Hepatocyte (in vitro differentiated cells): Measurements from ENCODE around the gene NDUFAF8. TPM values are rescaled to one million over a fixed set of nuclear protein-coding genes. Genes with fewer than 3 reads are reported as not detected.
A peak's percentile ranks its signal among the peaks of the same experiment; 100 is the strongest.

Experiments used
- DNase-seq: peaks from one replicate; pipeline ENCODE4 v3.0.0-alpha.2; 2016; ENCODE audit warnings: low spot score
- H2AFZ ChIP-seq: fragments of 200-600 bp; sonication (generic); 2 replicates; pipeline ENCODE4 v1.6.0; 2016; ENCODE audit warnings: antibody characterized with exemption, mild to moderate bottlenecking
- H3K27ac ChIP-seq: fragments of 200-600 bp; sonication (generic); 2 replicates; pipeline ENCODE4 v1.5.1; 2016; ENCODE audit warnings: mild to moderate bottlenecking
- H3K27me3 ChIP-seq: fragments of 200-600 bp; sonication (generic); 2 replicates; pipeline ENCODE4 v1.6.1; 2016
- H3K36me3 ChIP-seq: fragments of 200-600 bp; sonication (generic); replicated peaks from 2 replicates; pipeline ENCODE4 v1.5.1; 2016; ENCODE audit warnings: low read depth; ENCODE audit not compliant: insufficient read depth
- H3K4me1 ChIP-seq: fragments of 200-600 bp; sonication (generic); 2 replicates; pipeline ENCODE4 v1.5.1; 2016; ENCODE audit warnings: mild to moderate bottlenecking, moderate library complexity; ENCODE audit not compliant: insufficient read depth
- H3K4me2 ChIP-seq: fragments of 200-600 bp; sonication (generic); 2 replicates; pipeline ENCODE4 v1.6.0; 2016
- H3K4me3 ChIP-seq: fragments of 200-600 bp; sonication (generic); 2 replicates; pipeline ENCODE4 v1.5.1; 2016; ENCODE audit warnings: mild to moderate bottlenecking
- H3K79me2 ChIP-seq: fragments of 200-600 bp; sonication (generic); 2 replicates; pipeline ENCODE4 v1.6.0; 2017; ENCODE audit warnings: mild to moderate bottlenecking
- H3K9me2 ChIP-seq: fragments of 200-600 bp; sonication (generic); replicated peaks from 2 replicates; pipeline ENCODE4 v1.6.0; 2017; ENCODE audit warnings: mild to moderate bottlenecking; ENCODE audit not compliant: insufficient read depth
- H3K9me3 ChIP-seq: fragments of 200-600 bp; sonication (generic); 2 replicates; pipeline ENCODE4 v1.5.1; 2016; ENCODE audit warnings: low read depth, mild to moderate bottlenecking
- H4K20me1 ChIP-seq: fragments of 200-600 bp; sonication (generic); 2 replicates; pipeline ENCODE4 v1.6.0; 2016; ENCODE audit warnings: mild to moderate bottlenecking; ENCODE audit not compliant: insufficient read depth, poor library complexity, severe bottlenecking
- EZH2 ChIP-seq: fragments of 200-600 bp; sonication (generic); IDR thresholded peaks from 2 replicates; pipeline ENCODE4 v1.6.1; 2016; ENCODE audit warnings: antibody characterized with exemption, mild to moderate bottlenecking, borderline replicate concordance
- EZH2phosphoT487 ChIP-seq: fragments of 200-600 bp; sonication (generic); IDR thresholded peaks from one replicate; pipeline ENCODE4 v1.6.1; 2018; ENCODE audit warnings: antibody characterized with exemption, mild to moderate bottlenecking, low read depth, moderate library complexity; ENCODE audit not compliant: unreplicated experiment, severe bottlenecking
- WGBS: methylation state at CpG from one replicate; pipeline ENCODE4 v1.1.6; 2016; ENCODE audit warnings: low lambda C conversion rate; ENCODE audit errors: missing lambda C conversion rate; 5-methylcytosine and 5-hydroxymethylcytosine counted together
- polyA plus RNA-seq: library from polyadenylated mRNA; unstranded; fragments of >200 nt; fragmentation: Nextera tagmentation; extraction: Ambion mirVana; gene quantifications from 2 replicates; pipeline ENCODE4 v1.2.1, GENCODE V29; 2016
- total RNA-seq: library from RNA; depleted of rRNA; stranded (reverse); fragments of >200 nt; gene quantifications from 2 replicates; pipeline ENCODE4 v1.2.3, GENCODE V29; 2014
- TF ChIP-seq, protein P1 (sequence below): fragments of 200-600 bp; sonication (generic); IDR thresholded peaks from 2 replicates; pipeline ENCODE4 v1.5.1; 2016; ENCODE audit warnings: antibody characterized with exemption, mild to moderate bottlenecking; ENCODE audit not compliant: poor library complexity

Gene NDUFAF8
- total and polyA plus RNA-seq, 2 experiments from 2014 or later = 25.8 to 99.8 TPM

DNA sequence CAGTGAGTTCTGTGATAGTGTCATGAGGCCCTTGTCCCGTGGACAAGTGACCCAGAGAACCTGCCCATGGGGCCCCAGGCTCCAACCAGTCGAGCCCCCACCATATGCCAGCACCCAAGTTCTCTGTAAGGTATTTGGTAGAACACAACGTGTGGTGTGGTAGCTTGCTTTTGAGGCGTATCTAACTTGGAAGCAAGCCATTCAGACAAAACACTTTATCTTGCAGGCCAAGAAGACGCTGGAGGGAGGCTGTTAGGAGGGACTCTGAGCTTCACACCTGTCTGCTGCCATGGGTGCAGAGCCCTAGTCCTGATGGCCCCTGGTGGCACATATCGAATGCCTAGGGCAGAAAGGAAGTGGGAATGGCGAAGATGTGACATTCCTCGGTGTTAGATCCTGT is 1.6 kb downstream of the NDUFAF8 start:
- 87% methylated on average over 8 of the region's 8 CpGs for WGBS
- no peak overlapping the region for H3K4me3 ChIP-seq
- no peaks in the 10 kb centered on the region for H3K9me2 ChIP-seq
- peaks cover 13% of the 10 kb centered on the region for H3K4me1 ChIP-seq
- H2AFZ ChIP-seq = no peak overlapping the region
- no peaks in the 10 kb centered on the region for H4K20me1 ChIP-seq
- H3K79me2 ChIP-seq = peaks cover 31% of the 10 kb centered on the region
- H3K27ac ChIP-seq = no peak overlapping the region
- no peak for DNase-seq
- no peaks in the 10 kb centered on the region for H3K36me3 ChIP-seq
- no peak for TF ChIP-seq EZH2
- TF ChIP-seq EZH2phosphoT487 = no peak
- TF ChIP-seq, protein P1, sequence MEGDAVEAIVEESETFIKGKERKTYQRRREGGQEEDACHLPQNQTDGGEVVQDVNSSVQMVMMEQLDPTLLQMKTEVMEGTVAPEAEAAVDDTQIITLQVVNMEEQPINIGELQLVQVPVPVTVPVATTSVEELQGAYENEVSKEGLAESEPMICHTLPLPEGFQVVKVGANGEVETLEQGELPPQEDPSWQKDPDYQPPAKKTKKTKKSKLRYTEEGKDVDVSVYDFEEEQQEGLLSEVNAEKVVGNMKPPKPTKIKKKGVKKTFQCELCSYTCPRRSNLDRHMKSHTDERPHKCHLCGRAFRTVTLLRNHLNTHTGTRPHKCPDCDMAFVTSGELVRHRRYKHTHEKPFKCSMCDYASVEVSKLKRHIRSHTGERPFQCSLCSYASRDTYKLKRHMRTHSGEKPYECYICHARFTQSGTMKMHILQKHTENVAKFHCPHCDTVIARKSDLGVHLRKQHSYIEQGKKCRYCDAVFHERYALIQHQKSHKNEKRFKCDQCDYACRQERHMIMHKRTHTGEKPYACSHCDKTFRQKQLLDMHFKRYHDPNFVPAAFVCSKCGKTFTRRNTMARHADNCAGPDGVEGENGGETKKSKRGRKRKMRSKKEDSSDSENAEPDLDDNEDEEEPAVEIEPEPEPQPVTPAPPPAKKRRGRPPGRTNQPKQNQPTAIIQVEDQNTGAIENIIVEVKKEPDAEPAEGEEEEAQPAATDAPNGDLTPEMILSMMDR = no peak
- peak overlapping the region; percentile 83 for H3K4me2 ChIP-seq
- H3K27me3 ChIP-seq = no peaks in the 10 kb centered on the region
- no peaks in the 10 kb centered on the region for H3K9me3 ChIP-seq

DNA sequence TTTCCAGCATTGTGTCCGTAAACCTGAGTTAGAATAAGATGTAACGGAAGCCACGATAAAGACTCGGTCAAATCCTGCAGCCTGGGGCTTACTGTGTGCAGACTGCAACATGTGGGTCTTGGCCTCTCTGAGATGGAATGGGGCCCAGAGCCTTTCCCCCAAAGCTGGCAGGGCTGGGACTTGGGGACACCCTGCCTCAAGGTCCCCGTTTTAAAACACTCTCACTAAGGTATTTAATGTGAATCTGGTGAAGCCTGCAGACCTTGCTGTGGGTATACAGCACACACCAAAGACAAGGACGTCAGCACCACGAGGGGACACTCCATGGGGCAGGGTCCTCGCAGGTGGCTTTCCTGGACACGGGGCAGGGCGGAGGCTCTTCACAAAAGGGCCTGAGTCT is 2.1 kb downstream of the NDUFAF8 start:
- Histone ChIP-seq H3K36me3 (no peaks in the 10 kb centered on the region), H4K20me1 (no peaks in the 10 kb centered on the region), H3K4me3 (no peak overlapping the region), H3K4me2 (no peak overlapping the region), H3K27me3 (no peaks in the 10 kb centered on the region), H3K4me1 (peaks cover 11% of the 10 kb centered on the region), H3K27ac (no peak overlapping the region), H3K79me2 (peaks cover 31% of the 10 kb centered on the region), H2AFZ (no peak overlapping the region), H3K9me3 (no peaks in the 10 kb centered on the region), H3K9me2 (no peaks in the 10 kb centered on the region)
- no peak for DNase-seq
- TF ChIP-seq, protein P1 = no peak
- TF ChIP-seq EZH2 (no peak), EZH2phosphoT487 (no peak)
- WGBS = 94% methylated on average over 10 of the region's 10 CpGs

DNA sequence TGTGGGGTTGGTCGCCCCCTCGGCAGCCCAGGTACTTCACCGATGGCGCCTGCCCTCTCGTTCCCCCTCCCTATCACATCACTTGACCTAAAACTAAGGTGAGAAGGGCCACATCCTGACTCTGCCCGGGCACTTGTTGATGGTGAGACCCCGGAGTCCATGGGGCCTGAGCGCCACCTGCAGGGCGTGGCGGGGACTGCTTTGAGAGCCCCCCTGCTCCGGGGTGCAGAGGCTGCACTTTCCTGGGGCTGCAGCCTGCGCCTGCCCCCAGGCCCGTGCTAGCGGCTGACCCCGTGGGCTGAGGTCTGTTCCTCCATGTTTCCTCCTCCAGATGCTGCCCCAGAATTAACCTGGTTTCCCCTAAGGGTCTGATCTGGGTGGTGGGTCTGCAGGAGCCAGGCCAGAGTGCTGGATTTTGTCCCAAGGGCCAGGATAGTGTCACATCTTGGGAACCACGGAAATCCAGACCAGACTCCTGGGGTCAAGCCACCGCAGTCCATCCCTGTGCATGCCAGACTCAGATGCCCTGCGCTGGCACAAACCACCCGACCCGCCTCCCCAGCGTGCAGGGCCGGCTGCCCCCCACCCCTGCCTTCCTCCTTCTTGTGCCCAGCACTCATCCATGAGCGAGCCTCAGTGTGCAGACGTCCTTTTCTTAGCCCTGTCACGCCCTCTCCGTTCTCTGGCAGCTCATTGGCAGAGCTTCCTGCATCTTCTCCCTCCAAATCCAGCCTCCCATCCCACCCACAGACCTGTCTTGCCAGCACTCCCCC is 2.7 kb downstream of the NDUFAF8 start:
- Histone ChIP-seq H3K79me2 (peaks cover 31% of the 10 kb centered on the region), H3K36me3 (no peaks in the 10 kb centered on the region), H3K27me3 (no peaks in the 10 kb centered on the region), H3K4me2 (no peak overlapping the region), H3K4me1 (peaks cover 11% of the 10 kb centered on the region), H2AFZ (no peak overlapping the region), H3K9me3 (no peaks in the 10 kb centered on the region), H3K27ac (no peak overlapping the region), H3K9me2 (no peaks in the 10 kb centered on the region), H4K20me1 (no peaks in the 10 kb centered on the region), H3K4me3 (no peak overlapping the region)
- DNase-seq = peak; percentile 73
- 57% methylated on average over 20 of the region's 26 CpGs for WGBS
- no peak for TF ChIP-seq EZH2
- TF ChIP-seq, protein P1 = peak; percentile 66
